GM12878 (cell line): ENCODE data around the gene CAPZB. TPM values are rescaled to one million over a fixed set of nuclear protein-coding genes. Genes with fewer than 3 reads are reported as not detected.
A peak's percentile ranks its signal among the peaks of the same experiment; 100 is the strongest.

ENCODE experiments used
- ATAC-seq: fragments of 200-7000 bp; cut with Tn5 transposase; 3 replicates; pipeline ENCODE4 v1.9.1; 2020; ENCODE audit warnings: mild to moderate bottlenecking, moderate library complexity
- BruUV-seq: library from RNA; stranded (reverse); fragments of 400-500 nt; replicated peaks from 2 replicates; lab custom pipeline; 2021; lab: Mats Ljungman, UMichigan
- CTCF ChIA-PET: fragments of 300-600 bp; sonication (Branson Sonifier 250); formaldehyde crosslinking; extraction: SDS; loops from one replicate; lab custom pipeline; 2021; ENCODE audit warnings: inconsistent platforms; lab: Yijun Ruan, JAX
- POLR2A ChIA-PET: fragments of 350-600 bp; formaldehyde crosslinking; extraction: SDS; loops from one replicate; lab custom pipeline; 2021; ENCODE audit warnings: inconsistent platforms; lab: Charles Lee
- RAD21 ChIA-PET: fragments of 300-600 bp; sonication (Branson Sonifier 250); formaldehyde crosslinking; loops from one replicate; lab custom pipeline; 2023; ENCODE audit warnings: antibody characterized with exemption; ENCODE audit not compliant: unreplicated experiment; lab: Charles Lee
- SMC1A ChIA-PET: fragments of 300-600 bp; sonication (Branson Sonifier 250); formaldehyde crosslinking; loops from one replicate; lab custom pipeline; 2023; ENCODE audit not compliant: unreplicated experiment, uncharacterized antibody; lab: Charles Lee
- DNase-seq: peaks from one replicate; pipeline ENCODE4 v3.0.0-alpha.2; 2011; ENCODE audit warnings: low read depth, low spot score
- FAIRE-seq: peaks from 3 replicates; lab custom pipeline; 2011; peaks lifted over from hg19 to GRCh38; lab: Jason Lieb, UNC
- H2AFZ ChIP-seq: 2 replicates; pipeline ENCODE4 v1.6.0; 2011; ENCODE audit warnings: low read depth, low read length, control low read depth; ENCODE audit not compliant: control insufficient read depth
- H3K27ac ChIP-seq: 2 replicates; pipeline ENCODE4 v1.5.1; 2011; ENCODE audit warnings: control low read depth; ENCODE audit not compliant: control insufficient read depth, insufficient read depth
- H3K27me3 ChIP-seq, 2 experiments: replicated peaks in 1 of 2; 2 replicates each; pipeline versions ENCODE4 v1.6.0 to v1.6.1; 2011; ENCODE audit warnings: low read length in 1 of 2; ENCODE audit not compliant: control insufficient read depth in 2 of 2, insufficient read depth in 2 of 2
- H3K36me3 ChIP-seq, 2 experiments: 2 replicates each; pipeline ENCODE4 v1.5.1; 2011; ENCODE audit warnings: low read length in 1 of 2; ENCODE audit not compliant: control insufficient read depth in 2 of 2, insufficient read depth in 2 of 2
- H3K4me1 ChIP-seq: 2 replicates; pipeline ENCODE4 v1.6.1; 2011; ENCODE audit warnings: mild to moderate bottlenecking, low read length, moderate library complexity, mixed read lengths; ENCODE audit not compliant: control insufficient read depth, insufficient read depth
- H3K4me2 ChIP-seq: 2 replicates; pipeline ENCODE4 v1.6.0; 2011; ENCODE audit warnings: control low read depth; ENCODE audit not compliant: control insufficient read depth, insufficient read depth
- H3K4me3 ChIP-seq: fragments of 200-600 bp; sonication (generic); 2 replicates; pipeline ENCODE4 v1.5.1; 2016
- H3K79me2 ChIP-seq: 2 replicates; pipeline ENCODE4 v1.6.0; 2011; ENCODE audit warnings: low read length; ENCODE audit not compliant: control insufficient read depth, insufficient read depth
- H3K9ac ChIP-seq: 2 replicates; pipeline ENCODE4 v1.8.0; 2011; ENCODE audit warnings: low read length, control low read depth, mixed read lengths; ENCODE audit not compliant: control insufficient read depth, insufficient read depth
- H3K9me3 ChIP-seq: replicated peaks from 3 replicates; pipeline ENCODE4 v1.5.1; 2011; ENCODE audit warnings: mild to moderate bottlenecking, low read length; ENCODE audit not compliant: control insufficient read depth, insufficient read depth
- H4K20me1 ChIP-seq: 2 replicates; pipeline ENCODE4 v1.6.0; 2011; ENCODE audit not compliant: control insufficient read depth, insufficient read depth
- ASH2L ChIP-seq: fragments of 300-600, 200-600 bp; sonication (generic); IDR thresholded peaks from 2 replicates; pipeline ENCODE4 v1.6.1; 2017; ENCODE audit warnings: low read depth, mild to moderate bottlenecking, borderline replicate concordance
- JUND ChIP-seq: IDR thresholded peaks from 2 replicates; pipeline ENCODE4 v1.6.1; 2012; ENCODE audit warnings: low read depth, mild to moderate bottlenecking, low read length, improper control_type of control experiment, moderate library complexity
- MTA2 ChIP-seq: fragments of 450-650 bp; IDR thresholded peaks from 2 replicates; pipeline ENCODE4 v1.6.1; 2016; ENCODE audit warnings: low read depth, mild to moderate bottlenecking, moderate library complexity
- NFIC ChIP-seq: IDR thresholded peaks from 2 replicates; pipeline ENCODE4 v1.6.1; 2012; ENCODE audit warnings: low read depth, mild to moderate bottlenecking, inconsistent platforms, low read length, moderate library complexity
- PKNOX1 ChIP-seq: fragments of 450-650 bp; IDR thresholded peaks from 2 replicates; pipeline ENCODE4 v1.6.1; 2016; ENCODE audit warnings: mild to moderate bottlenecking
- POLR2AphosphoS5 ChIP-seq: IDR thresholded peaks from 2 replicates; pipeline ENCODE4 v1.6.1; 2011; ENCODE audit warnings: mild to moderate bottlenecking, low read length, inconsistent platforms
- SUPT20H ChIP-seq: IDR thresholded peaks from 2 replicates; pipeline ENCODE4 v1.6.1; 2011; ENCODE audit warnings: low read depth, mild to moderate bottlenecking, low read length, moderate library complexity, borderline replicate concordance; ENCODE audit not compliant: control insufficient read depth
- WGBS: methylation state at CpG from one replicate; pipeline ENCODE4 v1.1.6; 2016; ENCODE audit warnings: low lambda C conversion rate; ENCODE audit not compliant: insufficient replicate concordance, insufficient coverage; ENCODE audit errors: missing lambda C conversion rate; 5-methylcytosine and 5-hydroxymethylcytosine counted together
- in situ Hi-C: fragments of 300-500 bp; cut with MboI; formaldehyde crosslinking; loops from 9 replicates; pipeline ENCODE4 v1.14.3; 2018; ENCODE audit warnings: mixed read lengths
- intact Hi-C: fragments of 100-400 bp; cut with micrococcal nuclease; formaldehyde crosslinking; loops from one replicate; pipeline ENCODE4 v1.14.2; 2022; ENCODE audit not compliant: unreplicated experiment
- polyA plus RNA-seq, 11 experiments: library from polyadenylated mRNA; depleted of rRNA in 4 of 11; unstranded in 6 of 11; stranded (reverse) in 5 of 11; fragments of >200 nt; fragmentation: Nextera tagmentation in 4 of 11; fragmentation: Illumina TruSeq in 1 of 11; extraction: Ambion mirVana in 4 of 11; extraction: Trizol in 1 of 11; gene quantifications; 1 replicate in 1 of 11; 2 replicates in 10 of 11; pipeline versions ENCODE4 v1.2.1 to v1.2.3, GENCODE V29; 2011 to 2016; ENCODE audit warnings: inconsistent platforms in 2 of 11, missing spikeins in 2 of 11, low read depth in 1 of 11
- total RNA-seq, 4 experiments: library from RNA; depleted of rRNA in 3 of 4; stranded (reverse); fragments of >200 nt in 3 of 4; fragmentation: Illumina TruSeq in 1 of 4; extraction: Trizol in 1 of 4; gene quantifications; 2 replicates each; pipeline versions ENCODE4 v1.2.1 to v1.2.3, GENCODE V29; 2013 to 2021

Gene CAPZB
- total and polyA plus RNA-seq, 10 of the 15 experiments (the other 5 are each of a cell fraction or from before 2014, with no cell fraction given): 104 to 454 (median 213) TPM

DNA sequence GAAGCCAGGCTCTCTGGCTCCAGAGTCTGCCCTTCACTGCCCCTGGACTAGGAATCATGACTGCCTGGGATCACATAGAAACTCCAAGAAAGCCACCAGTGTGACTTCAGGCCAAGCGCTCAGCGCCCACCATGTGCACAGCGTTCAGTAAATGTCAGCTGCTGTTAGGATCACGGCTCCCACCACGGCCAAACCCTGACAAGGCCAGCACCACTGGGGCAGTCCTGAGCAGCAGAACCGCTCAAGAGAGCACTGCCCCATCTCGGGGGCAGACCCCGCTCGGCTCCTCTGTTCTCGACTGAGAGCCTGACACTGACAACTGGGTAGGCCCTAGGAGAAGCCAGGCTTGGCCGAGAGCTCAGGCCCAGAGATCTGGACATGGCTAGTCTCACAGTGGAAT, 10.0 kb downstream of the CAPZB start:
- in situ Hi-C loops: no loop called here

GRCh38 chr1:19472174-19472573, 13.2 kb downstream of the CAPZB start:
- SMC1A ChIA-PET: interaction anchor here (1.5 to 6.2 kb wide), 2 partner anchors 8 to 9 kb away, joined by 4 to 61 read pairs; no protein-coding TSS in a partner anchor
- H3K4me2 ChIP-seq: no peak overlapping the region
- H3K79me2 ChIP-seq: peaks cover 91% of the 10 kb centered on the region
- FAIRE-seq (no peak), ATAC-seq (no peak), DNase-seq (no peak)
- H3K27ac ChIP-seq: no peak overlapping the region
- peaks cover 6% of the 10 kb centered on the region; the same call in 1 of the 2 replicates for H4K20me1 ChIP-seq
- BruUV-seq: no TSS peak
- CTCF ChIA-PET: no interaction called here
- RAD21 ChIA-PET: no interaction called here
- no peak overlapping the region for H3K4me3 ChIP-seq
- no peak overlapping the region for H2AFZ ChIP-seq
- in situ Hi-C loops: no loop called here
- no peaks in the 10 kb centered on the region for H3K9me3 ChIP-seq
- H3K36me3 ChIP-seq: peaks cover 7 to 17% of the 10 kb centered on the region in 2 experiments
- peaks cover 38% of the 10 kb centered on the region for H3K4me1 ChIP-seq
- TF ChIP-seq SUPT20H: no peak
- TF ChIP-seq POLR2AphosphoS5: peak; percentile 61
- POLR2A ChIA-PET: interaction anchor here (2.9 kb wide), 1 partner anchor 11 kb away, joined by 7 read pairs; no protein-coding TSS in a partner anchor
- H3K27me3 ChIP-seq: no peaks in the 10 kb centered on the region
- intact Hi-C loops: no loop called here
- no peak overlapping the region for H3K9ac ChIP-seq
- WGBS: 36% methylated on average over 5 of the region's 5 CpGs

More for the DNA sequence above, 10.0 kb downstream of the CAPZB start:
- Histone ChIP-seq H3K27me3 (no peaks in the 10 kb centered on the region), H3K4me3 (no peak overlapping the region), H4K20me1 (peaks cover 14% of the 10 kb centered on the region; the same call in 1 of the 2 replicates), H3K79me2 (peaks cover 90% of the 10 kb centered on the region), H3K9ac (no peak overlapping the region), H3K4me2 (no peak overlapping the region), H3K27ac (no peak overlapping the region), H3K4me1 (peaks cover 47% of the 10 kb centered on the region), H3K36me3 (peaks cover 11 to 12% of the 10 kb centered on the region in 2 experiments), H3K9me3 (no peaks in the 10 kb centered on the region), H2AFZ (no peak overlapping the region)
- 94% methylated on average over 9 of the region's 11 CpGs for WGBS
- TF ChIP-seq JUND: no peak
- no peak for TF ChIP-seq MTA2
- TF ChIP-seq NFIC: no peak
- TF ChIP-seq PKNOX1: no peak
- TF ChIP-seq ASH2L: no peak
- SMC1A ChIA-PET: interaction anchor here (0.6 kb wide), 1 partner anchor 8 kb away, joined by 3 read pairs; no protein-coding TSS in a partner anchor
- POLR2A ChIA-PET: no interaction called here
- DNase-seq: no peak
- intact Hi-C loops: no loop called here
- no TSS peak for BruUV-seq
- no peak for ATAC-seq
- FAIRE-seq: no peak
- RAD21 ChIA-PET: no interaction called here
- CTCF ChIA-PET: interaction anchor here (1.4 kb wide), 1 partner anchor 187 kb away, joined by 3 read pairs; no protein-coding TSS in a partner anchor
